ENCODE measurements around the gene IDH2.

IDH2 gene

GRCh38 chr15:90058308-90058707, 44.0 kb downstream of the IDH2 start:
- Histone ChIP-seq H3K4me2 (no peak overlapping the region; the same call in 1 of the 2 replicates), H4K20me1 (ENCODE audit: insufficient read depth) (no peaks in the 10 kb centered on the region), H3K27ac (no peak overlapping the region), H2AFZ (ENCODE audit: low read depth) (no peak overlapping the region), H3K36me3 (ENCODE audit: insufficient read depth) (no peaks in the 10 kb centered on the region), H3K4me3 (IDR thresholded peaks at IDR 0.05; ENCODE audit: insufficient read depth, low read depth, low read length) (no peak overlapping the region), H3K27me3 (ENCODE audit: insufficient read depth, low read depth) (no peaks in the 10 kb centered on the region), H3K4me1 (ENCODE audit: low read depth, poor library complexity, severe bottlenecking) (peaks cover 53% of the 10 kb centered on the region), H3K9ac (no peak overlapping the region), H3K79me2 (ENCODE audit: insufficient read depth, low read depth) (peaks cover 6% of the 10 kb centered on the region; the same call in 1 of the 2 replicates)
- TF ChIP-seq CTCF (conservative IDR thresholded peaks at IDR 0.05; ENCODE audit: low read depth, low read length), result no peak

GRCh38 chr15:90056529-90056928, 45.7 kb downstream of the IDH2 start:
- no peak overlapping the region for H3K4me2 ChIP-seq

GRCh38 chr15:90055182-90055581, 47.1 kb downstream of the IDH2 start:
- Histone ChIP-seq H3K27me3 (ENCODE audit: insufficient read depth, low read depth) (no peaks in the 10 kb centered on the region), H3K79me2 (ENCODE audit: insufficient read depth, low read depth) (peaks cover 6% of the 10 kb centered on the region; the same call in 1 of the 2 replicates), H3K27ac (no peak overlapping the region), H3K9ac (no peak overlapping the region), H3K36me3 (ENCODE audit: insufficient read depth) (no peaks in the 10 kb centered on the region), H3K4me2 (no peak overlapping the region), H3K4me1 (ENCODE audit: low read depth, poor library complexity, severe bottlenecking) (peaks cover 31% of the 10 kb centered on the region), H3K4me3 (IDR thresholded peaks at IDR 0.05; ENCODE audit: insufficient read depth, low read depth, low read length) (no peak overlapping the region), H4K20me1 (ENCODE audit: insufficient read depth) (no peaks in the 10 kb centered on the region), H2AFZ (ENCODE audit: low read depth) (no peak overlapping the region)
- TF ChIP-seq CTCF (conservative IDR thresholded peaks at IDR 0.05; ENCODE audit: low read depth, low read length), result no peak

More at GRCh38 chr15:90056529-90056928, 45.7 kb downstream of the IDH2 start:
- Histone ChIP-seq H3K27me3 (ENCODE audit: insufficient read depth, low read depth) (no peaks in the 10 kb centered on the region), H3K9ac (no peak overlapping the region), H3K79me2 (ENCODE audit: insufficient read depth, low read depth) (peaks cover 6% of the 10 kb centered on the region; the same call in 1 of the 2 replicates), H2AFZ (ENCODE audit: low read depth) (no peak overlapping the region), H3K27ac (no peak overlapping the region), H4K20me1 (ENCODE audit: insufficient read depth) (no peaks in the 10 kb centered on the region), H3K36me3 (ENCODE audit: insufficient read depth) (no peaks in the 10 kb centered on the region), H3K4me3 (IDR thresholded peaks at IDR 0.05; ENCODE audit: insufficient read depth, low read depth, low read length) (no peak overlapping the region), H3K4me1 (ENCODE audit: low read depth, poor library complexity, severe bottlenecking) (peaks cover 44% of the 10 kb centered on the region)
- no peak for TF ChIP-seq CTCF (conservative IDR thresholded peaks at IDR 0.05; ENCODE audit: low read depth, low read length)

GRCh38 chr15:90054618-90055097, 47.6 kb downstream of the IDH2 start:
- H3K4me3 ChIP-seq (IDR thresholded peaks at IDR 0.05; ENCODE audit: insufficient read depth, low read depth, low read length), result no peak overlapping the region
- no peak overlapping the region for H2AFZ ChIP-seq (ENCODE audit: low read depth)
- H3K36me3 ChIP-seq (ENCODE audit: insufficient read depth), result no peaks in the 10 kb centered on the region
- no peaks in the 10 kb centered on the region for H4K20me1 ChIP-seq (ENCODE audit: insufficient read depth)
- H3K27me3 ChIP-seq (ENCODE audit: insufficient read depth, low read depth), result no peaks in the 10 kb centered on the region
- no peak overlapping the region for H3K27ac ChIP-seq
- no peak for TF ChIP-seq CTCF (conservative IDR thresholded peaks at IDR 0.05; ENCODE audit: low read depth, low read length)
- H3K79me2 ChIP-seq (ENCODE audit: insufficient read depth, low read depth), result 0 out of 2 replicates have a peak, but pooled peaks cover 6% of the 10 kb centered on the region
- peaks cover 25% of the 10 kb centered on the region for H3K4me1 ChIP-seq (ENCODE audit: low read depth, poor library complexity, severe bottlenecking)
- H3K4me2 ChIP-seq, result no peak overlapping the region
- H3K9ac ChIP-seq, result no peak overlapping the region
